ENCODE results near the gene RNF157. TPM values are rescaled to one million over a fixed set of nuclear protein-coding genes. Genes with fewer than 3 reads are reported as not detected.
A peak's percentile ranks its signal among the peaks of the same experiment; 100 is the strongest.

The RNF157 gene
- total RNA-seq, 1 donor from 2014 or later: 43.5 TPM

DNA sequence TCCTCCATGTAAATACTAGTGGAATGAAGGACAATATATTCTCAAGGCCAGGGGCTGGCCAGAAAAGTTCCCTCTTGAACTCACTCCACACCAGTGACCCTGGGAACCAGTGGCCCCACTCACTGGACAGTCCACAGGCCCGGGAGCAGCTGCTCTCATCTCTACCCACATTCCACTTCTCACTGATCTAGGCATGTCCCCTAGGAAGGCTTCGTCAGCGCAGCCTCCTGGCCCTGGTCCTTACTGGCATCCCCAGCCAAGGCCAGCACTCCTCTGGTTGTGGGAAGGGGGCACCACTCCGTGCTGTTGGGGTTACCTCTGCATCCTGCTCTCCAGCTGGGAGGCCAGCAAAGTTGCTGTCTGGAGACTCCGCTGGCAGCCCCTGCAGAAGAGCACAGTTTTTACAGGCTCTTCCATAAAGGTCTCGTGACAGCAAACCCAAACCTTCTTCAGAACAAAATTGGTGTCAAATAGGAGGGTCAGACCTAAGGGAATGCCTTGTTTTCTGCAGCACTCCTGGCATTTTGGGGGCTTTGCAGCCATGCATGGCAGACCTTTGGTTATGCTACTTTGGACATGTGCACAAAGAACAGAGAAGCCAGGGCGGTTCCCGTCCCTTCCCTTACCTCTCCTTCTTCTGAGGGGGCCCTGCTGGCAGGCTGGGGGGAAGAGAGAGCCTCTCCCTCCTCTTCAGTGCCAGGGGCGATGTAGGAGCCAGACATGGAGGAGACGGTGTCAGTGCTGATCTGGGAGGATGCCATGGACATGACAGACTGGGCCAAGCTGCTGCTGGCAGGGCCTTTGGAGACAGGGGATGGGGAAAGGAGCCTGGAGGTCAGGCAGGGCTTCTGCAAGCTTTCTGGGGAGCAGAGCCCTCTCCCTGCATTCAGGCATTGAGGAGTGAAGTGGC is 85.1 kb downstream of the RNF157 start:
- H3K4me3 Mint-ChIP-seq (ENCODE audit: low read depth): no peak overlapping the region
- peaks cover 12% of the 10 kb centered on the region for H3K36me3 Mint-ChIP-seq (ENCODE audit: insufficient read depth)
- no peak overlapping the region for H3K27ac Mint-ChIP-seq
- TF ChIP-seq CTCF (IDR thresholded peaks at IDR 0.05; ENCODE audit: unreplicated experiment): no peak
- H3K4me1 Mint-ChIP-seq (ENCODE audit: low read depth): no peaks in the 10 kb centered on the region
- DNase-seq (ENCODE audit: low spot score, unreplicated experiment): no peak
- no peaks in the 10 kb centered on the region for H3K9me3 Mint-ChIP-seq (ENCODE audit: low read depth)
- no peaks in the 10 kb centered on the region for H3K27me3 Mint-ChIP-seq

DNA sequence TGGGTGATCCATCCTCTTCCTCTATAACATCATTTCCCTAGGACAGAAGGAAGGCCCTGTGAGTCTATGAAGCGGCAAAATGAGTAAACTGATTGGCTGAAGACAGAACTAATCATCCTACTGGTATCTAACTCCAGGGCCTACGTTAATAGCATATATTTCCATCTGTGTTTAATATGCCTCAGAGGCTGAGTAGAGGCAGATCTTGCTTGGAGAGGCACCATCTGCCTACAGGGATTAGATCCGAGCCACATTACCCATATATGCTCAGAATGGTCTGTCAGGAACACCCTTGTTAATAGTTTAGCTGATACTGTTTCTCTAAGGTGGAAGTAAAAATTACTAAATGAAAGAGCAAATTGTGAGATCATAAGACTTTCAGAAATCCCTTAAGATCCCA is 86.0 kb downstream of the RNF157 start:
- Mint-ChIP-seq H3K4me3 (ENCODE audit: low read depth) (no peak overlapping the region), H3K27ac (no peak overlapping the region), H3K4me1 (ENCODE audit: low read depth) (no peaks in the 10 kb centered on the region), H3K9me3 (ENCODE audit: low read depth) (no peaks in the 10 kb centered on the region), H3K27me3 (no peaks in the 10 kb centered on the region), H3K36me3 (ENCODE audit: insufficient read depth) (peaks cover 12% of the 10 kb centered on the region)
- TF ChIP-seq CTCF (IDR thresholded peaks at IDR 0.05; ENCODE audit: unreplicated experiment): no peak
- no peak for DNase-seq (ENCODE audit: low spot score, unreplicated experiment)

GRCh38 chr17:76153640-76154039 is 86.7 kb downstream of the RNF157 start:
- Mint-ChIP-seq H3K4me1 (ENCODE audit: low read depth) (no peaks in the 10 kb centered on the region), H3K4me3 (ENCODE audit: low read depth) (no peak overlapping the region), H3K27me3 (no peaks in the 10 kb centered on the region), H3K9me3 (ENCODE audit: low read depth) (no peaks in the 10 kb centered on the region), H3K36me3 (ENCODE audit: insufficient read depth) (peaks cover 10% of the 10 kb centered on the region), H3K27ac (no peak overlapping the region)
- TF ChIP-seq CTCF (IDR thresholded peaks at IDR 0.05; ENCODE audit: unreplicated experiment): peak; percentile 39
- no peak for DNase-seq (ENCODE audit: low spot score, unreplicated experiment)

GRCh38 chr17:76153202-76153601 is 87.1 kb downstream of the RNF157 start:
- Mint-ChIP-seq H3K36me3 (ENCODE audit: insufficient read depth) (peaks cover 9% of the 10 kb centered on the region), H3K4me3 (ENCODE audit: low read depth) (no peak overlapping the region), H3K9me3 (ENCODE audit: low read depth) (no peaks in the 10 kb centered on the region), H3K27me3 (no peaks in the 10 kb centered on the region), H3K4me1 (ENCODE audit: low read depth) (no peaks in the 10 kb centered on the region), H3K27ac (no peak overlapping the region)
- no peak for TF ChIP-seq CTCF (IDR thresholded peaks at IDR 0.05; ENCODE audit: unreplicated experiment)
- no peak for DNase-seq (ENCODE audit: low spot score, unreplicated experiment)

GRCh38 chr17:76152591-76152990 is 87.7 kb downstream of the RNF157 start:
- H3K9me3 Mint-ChIP-seq (ENCODE audit: low read depth): no peaks in the 10 kb centered on the region
- DNase-seq (ENCODE audit: low spot score, unreplicated experiment): no peak

More at GRCh38 chr17:76152591-76152990, 87.7 kb downstream of the RNF157 start:
- Mint-ChIP-seq H3K4me3 (ENCODE audit: low read depth) (no peak overlapping the region), H3K36me3 (ENCODE audit: insufficient read depth) (peaks cover 8% of the 10 kb centered on the region), H3K4me1 (ENCODE audit: low read depth) (peaks cover under 1% of the 10 kb centered on the region), H3K27me3 (no peaks in the 10 kb centered on the region), H3K27ac (no peak overlapping the region)
- TF ChIP-seq CTCF (IDR thresholded peaks at IDR 0.05; ENCODE audit: unreplicated experiment): no peak
